Measurements from ENCODE around the gene MPP3.

- TF ChIP-seq CTCF (tag by site-specific recombination; IDR thresholded peaks at IDR 0.05) (no peak), ZNF548 (tag by site-specific recombination; IDR thresholded peaks at IDR 0.05) (no peak), ZNF626 (tag by site-specific recombination; IDR thresholded peaks at IDR 0.05) (no peak), ZNF10 (tag by site-specific recombination; IDR thresholded peaks at IDR 0.05) (no peak), KLF8 (tag by site-specific recombination; IDR thresholded peaks at IDR 0.05) (no peak), SCRT2 (tag by site-specific recombination; IDR thresholded peaks at IDR 0.05) (no peak), ZNF639 (tag by site-specific recombination; IDR thresholded peaks at IDR 0.05) (no peak), ZFP41 (tag by site-specific recombination; IDR thresholded peaks at IDR 0.05; ENCODE audit: borderline replicate concordance) (no peak)
Observed at GRCh38 chr17:43818966-43819365, 14.0 kb downstream of the MPP3 start.
